ENCODE results near the gene FLNB. TPM values are rescaled to one million over a fixed set of nuclear protein-coding genes. Genes with fewer than 3 reads are reported as not detected.

Gene FLNB
- total RNA-seq, 2 experiments from 2014 or later: 13.9 to 14.3 TPM

- CTCF ChIA-PET: interaction anchor here (2.0 kb wide), 1 partner anchor 18 kb away, joined by 6 read pairs; no protein-coding TSS in a partner anchor
- POLR2A ChIA-PET: no interaction called here
Measured at GRCh38 chr3:58206406-58207011, 198.3 kb downstream of the FLNB start.

GRCh38 chr3:58207954-58208353, 199.7 kb downstream of the FLNB start:
- POLR2A ChIA-PET: no interaction called here
- CTCF ChIA-PET: interaction anchor here (0.7 to 1.5 kb wide), 3 partner anchors 11 to 30 kb away, joined by 3 to 4 read pairs (median 3); no protein-coding TSS in a partner anchor

- CTCF ChIA-PET: no interaction called here
- POLR2A ChIA-PET: no interaction called here
Measured at GRCh38 chr3:58209933-58210332, 201.7 kb downstream of the FLNB start.

GRCh38 chr3:58210761-58211460, 202.7 kb downstream of the FLNB start, which contains the start of gene DNASE1L3:
Gene DNASE1L3 (minus strand): TSS chr3:58210972. CDS start chr3:58210906, 66 bp downstream.
- ChIA-PET CTCF (no interaction called here), POLR2A (no interaction called here)

GRCh38 chr3:58214484-58215316, 206.5 kb downstream of the FLNB start:
- POLR2A ChIA-PET: no interaction called here

GRCh38 chr3:58215317-58216025, 207.2 kb downstream of the FLNB start:
- ChIA-PET POLR2A (no interaction called here), CTCF (interaction anchor here (0.8 to 6.4 kb wide), 4 partner anchors 13 to 91 kb away, joined by 3 to 54 read pairs (median 10); partner anchors contain the start of genes HTD2 and RPP14)

More at GRCh38 chr3:58214484-58215316, 206.5 kb downstream of the FLNB start:
- CTCF ChIA-PET: interaction anchor here (0.6 to 2.1 kb wide), 7 partner anchors 12 to 92 kb away, joined by 3 to 10 read pairs (median 4); partner anchors contain the start of genes HTD2 and RPP14

- POLR2A ChIA-PET: interaction anchor here (0.6 kb wide), 1 partner anchor 200 kb away, joined by 3 read pairs; no protein-coding TSS in a partner anchor
Measured at GRCh38 chr3:58216496-58217195, 208.4 kb downstream of the FLNB start.

GRCh38 chr3:58217209-58217811, 209.1 kb downstream of the FLNB start:
- ChIA-PET POLR2A (interaction anchor here (0.6 kb wide), 1 partner anchor 200 kb away, joined by 3 read pairs; no protein-coding TSS in a partner anchor), CTCF (interaction anchor here (0.6 to 6.4 kb wide), 13 partner anchors 13 to 258 kb away, joined by 3 to 54 read pairs (median 3); no protein-coding TSS in a partner anchor)

More at GRCh38 chr3:58216496-58217195, 208.4 kb downstream of the FLNB start:
- CTCF ChIA-PET: interaction anchor here (0.6 to 6.4 kb wide), 11 partner anchors 14 to 188 kb away, joined by 3 to 54 read pairs (median 3); no protein-coding TSS in a partner anchor

- POLR2A ChIA-PET: no interaction called here
- CTCF ChIA-PET: interaction anchor here (0.7 to 6.4 kb wide), 7 partner anchors 11 to 623 kb away, joined by 3 to 54 read pairs (median 4); partner anchors contain the start of genes HTD2 and RPP14
Measured at GRCh38 chr3:58218904-58219303, 210.7 kb downstream of the FLNB start.

Other genes with a start within 250 kb of the FLNB start
- not detected for gene DNASE1L3, start 202.6 kb downstream of the FLNB start, total RNA-seq
- gene ABHD6, start 229.4 kb downstream of the FLNB start, total RNA-seq: 1 to 10 TPM; 7.6 to 8.6 TPM

All from activated CD8-positive, alpha-beta memory T cell treated with anti-CD3 and anti-CD28 coated beads for 36 hours (primary cell).